Neural cell (in vitro differentiated cells): ENCODE results near the gene TRIO. TPM values are rescaled to one million over a fixed set of nuclear protein-coding genes. Genes with fewer than 3 reads are reported as not detected.

Experiments
- H2AFZ ChIP-seq: fragments of 200-600, 300-800 bp; sonication (generic), shearing (Covaris generic); 2 replicates; pipeline ENCODE4 v1.6.0; 2014; ENCODE audit warnings: low read depth, mild to moderate bottlenecking, antibody characterized with exemption, low read length, moderate library complexity
- H3F3A ChIP-seq: fragments of 200-600 bp; shearing (Covaris generic); 2 replicates; pipeline ENCODE4 v1.6.1; 2016; ENCODE audit warnings: mild to moderate bottlenecking, moderate library complexity, mixed read lengths, antibody characterized with exemption, low read length; ENCODE audit not compliant: insufficient read depth, poor library complexity, severe bottlenecking
- H3K27ac ChIP-seq: fragments of 200-600, 300-800 bp; sonication (generic), shearing (Covaris generic); 2 replicates; pipeline ENCODE4 v1.5.1; 2014; ENCODE audit warnings: mild to moderate bottlenecking, low read length, moderate library complexity
- H3K27me3 ChIP-seq: fragments of 300-800, 200-600 bp; sonication (generic), shearing (Covaris generic); 2 replicates; pipeline ENCODE4 v1.6.0; 2014; ENCODE audit warnings: mild to moderate bottlenecking, low read depth, low read length, moderate library complexity; ENCODE audit not compliant: insufficient read depth
- H3K36me3 ChIP-seq: fragments of 300-800, 200-600 bp; sonication (generic), shearing (Covaris generic); 2 replicates; pipeline ENCODE4 v1.5.1; 2014; ENCODE audit warnings: mild to moderate bottlenecking, antibody characterized with exemption, low read length, moderate library complexity; ENCODE audit not compliant: insufficient read depth
- H3K4me2 ChIP-seq: fragments of 300-800, 200-600 bp; sonication (generic), shearing (Covaris generic); 2 replicates; pipeline ENCODE4 v1.6.0; 2014; ENCODE audit warnings: mild to moderate bottlenecking, low read length
- H3K4me3 ChIP-seq: fragments of 300-800, 200-600 bp; sonication (generic), shearing (Covaris generic); 2 replicates; pipeline ENCODE4 v1.5.1; 2014; ENCODE audit warnings: mild to moderate bottlenecking, low read length, moderate library complexity
- H3K79me2 ChIP-seq: fragments of 200-600 bp; shearing (Covaris generic); replicated peaks from 2 replicates; pipeline ENCODE4 v1.6.0; 2014; ENCODE audit warnings: mild to moderate bottlenecking, low read length, moderate library complexity; ENCODE audit not compliant: insufficient read depth
- H3K9ac ChIP-seq: fragments of 300-800, 200-600 bp; sonication (generic), shearing (Covaris generic); 2 replicates; pipeline ENCODE4 v1.6.1; 2016; ENCODE audit warnings: mild to moderate bottlenecking, low read length, mixed read lengths
- H3K9me2 ChIP-seq: fragments of 200-600 bp; shearing (Covaris generic); 2 replicates; pipeline ENCODE4 v1.6.1; 2016; ENCODE audit warnings: mild to moderate bottlenecking, low read length, mixed read lengths; ENCODE audit not compliant: insufficient read depth
- H3K9me3 ChIP-seq: fragments of 200-600, 300-800 bp; sonication (generic), shearing (Covaris generic); 2 replicates; pipeline ENCODE4 v1.6.1; 2016; ENCODE audit warnings: mild to moderate bottlenecking, mixed run types, low read length, moderate library complexity, mixed read lengths
- H4K20me1 ChIP-seq: fragments of 200-600 bp; shearing (Covaris generic); 2 replicates; pipeline ENCODE4 v1.6.1; 2016; ENCODE audit warnings: mild to moderate bottlenecking, mixed run types; ENCODE audit not compliant: insufficient read depth
- CTCF ChIP-seq: fragments of 450-650 bp; IDR thresholded peaks from 2 replicates; pipeline ENCODE4 v1.5.1; 2014; ENCODE audit warnings: antibody characterized with exemption, mild to moderate bottlenecking, moderate library complexity; ENCODE audit not compliant: poor library complexity, severe bottlenecking
- EP300 ChIP-seq: fragments of 450-650 bp; conservative IDR thresholded peaks from 2 replicates; pipeline ENCODE4 v1.6.1; 2014; ENCODE audit warnings: antibody characterized with exemption, mild to moderate bottlenecking, moderate library complexity; ENCODE audit not compliant: poor library complexity, severe bottlenecking
- EZH2 ChIP-seq: fragments of 200-600, 300-800 bp; shearing (Covaris generic), sonication (generic); IDR thresholded peaks from 2 replicates; pipeline ENCODE4 v1.6.1; 2014; ENCODE audit warnings: antibody characterized with exemption, low read length, borderline replicate concordance, mild to moderate bottlenecking; ENCODE audit not compliant: insufficient read depth, poor library complexity, severe bottlenecking
- MXI1 ChIP-seq: fragments of 450-650 bp; conservative IDR thresholded peaks from 2 replicates; pipeline ENCODE4 v1.6.1; 2014; ENCODE audit warnings: antibody characterized with exemption, mild to moderate bottlenecking; ENCODE audit not compliant: poor library complexity, severe bottlenecking
- POLR2AphosphoS5 ChIP-seq: IDR thresholded peaks from 2 replicates; pipeline ENCODE4 v1.6.1; 2012
- RAD21 ChIP-seq: fragments of 450-650 bp; conservative IDR thresholded peaks from 2 replicates; pipeline ENCODE4 v1.6.1; 2014; ENCODE audit warnings: antibody characterized with exemption, mild to moderate bottlenecking, moderate library complexity
- SMC3 ChIP-seq: fragments of 450-650 bp; conservative IDR thresholded peaks from 2 replicates; pipeline ENCODE4 v1.6.1; 2014; ENCODE audit warnings: antibody characterized with exemption, mild to moderate bottlenecking, moderate library complexity; ENCODE audit not compliant: poor library complexity
- TAF1 ChIP-seq: IDR thresholded peaks from 2 replicates; pipeline ENCODE4 v1.6.1; 2012; ENCODE audit warnings: low read depth
- polyA plus RNA-seq: library from polyadenylated mRNA; depleted of rRNA; stranded (reverse); fragments of >200 nt; gene quantifications from 2 replicates; pipeline ENCODE4 v1.2.3, GENCODE V29; 2014
- TF ChIP-seq, protein P1 (sequence below): IDR thresholded peaks from 2 replicates; pipeline ENCODE4 v1.6.1; 2012; ENCODE audit warnings: borderline replicate concordance

The TRIO gene
- polyA plus RNA-seq, 1 donor from 2014 or later: 168 TPM

GRCh38 chr5:14504816-14505215 lies 361.7 kb downstream of the TRIO start:
- Histone ChIP-seq H3K79me2 (no peaks in the 10 kb centered on the region), H4K20me1 (no peaks in the 10 kb centered on the region), H2AFZ (no peak overlapping the region), H3K27ac (no peak overlapping the region), H3F3A (no peaks in the 10 kb centered on the region), H3K36me3 (peaks cover 12% of the 10 kb centered on the region), H3K4me3 (no peak overlapping the region), H3K9ac (no peak overlapping the region), H3K27me3 (no peaks in the 10 kb centered on the region), H3K4me2 (no peak overlapping the region), H3K9me2 (no peaks in the 10 kb centered on the region), H3K9me3 (no peaks in the 10 kb centered on the region)
- TF ChIP-seq SMC3 (no peak), CTCF (no peak), POLR2AphosphoS5 (no peak), TAF1 (no peak), RAD21 (no peak), EZH2 (no peak), EP300 (no peak), MXI1 (no peak)

- Histone ChIP-seq H3K79me2 (no peaks in the 10 kb centered on the region), H3K27me3 (no peaks in the 10 kb centered on the region), H3K9me2 (no peaks in the 10 kb centered on the region), H3K9ac (no peak overlapping the region), H3F3A (no peaks in the 10 kb centered on the region), H3K27ac (no peak overlapping the region), H2AFZ (no peak overlapping the region), H3K36me3 (peaks cover 12% of the 10 kb centered on the region), H3K4me2 (no peak overlapping the region), H3K9me3 (no peaks in the 10 kb centered on the region), H3K4me3 (no peak overlapping the region), H4K20me1 (no peaks in the 10 kb centered on the region)
- TF ChIP-seq RAD21 (no peak), SMC3 (no peak), MXI1 (no peak), POLR2AphosphoS5 (no peak), TAF1 (no peak), EP300 (no peak)
- TF ChIP-seq, protein P1, sequence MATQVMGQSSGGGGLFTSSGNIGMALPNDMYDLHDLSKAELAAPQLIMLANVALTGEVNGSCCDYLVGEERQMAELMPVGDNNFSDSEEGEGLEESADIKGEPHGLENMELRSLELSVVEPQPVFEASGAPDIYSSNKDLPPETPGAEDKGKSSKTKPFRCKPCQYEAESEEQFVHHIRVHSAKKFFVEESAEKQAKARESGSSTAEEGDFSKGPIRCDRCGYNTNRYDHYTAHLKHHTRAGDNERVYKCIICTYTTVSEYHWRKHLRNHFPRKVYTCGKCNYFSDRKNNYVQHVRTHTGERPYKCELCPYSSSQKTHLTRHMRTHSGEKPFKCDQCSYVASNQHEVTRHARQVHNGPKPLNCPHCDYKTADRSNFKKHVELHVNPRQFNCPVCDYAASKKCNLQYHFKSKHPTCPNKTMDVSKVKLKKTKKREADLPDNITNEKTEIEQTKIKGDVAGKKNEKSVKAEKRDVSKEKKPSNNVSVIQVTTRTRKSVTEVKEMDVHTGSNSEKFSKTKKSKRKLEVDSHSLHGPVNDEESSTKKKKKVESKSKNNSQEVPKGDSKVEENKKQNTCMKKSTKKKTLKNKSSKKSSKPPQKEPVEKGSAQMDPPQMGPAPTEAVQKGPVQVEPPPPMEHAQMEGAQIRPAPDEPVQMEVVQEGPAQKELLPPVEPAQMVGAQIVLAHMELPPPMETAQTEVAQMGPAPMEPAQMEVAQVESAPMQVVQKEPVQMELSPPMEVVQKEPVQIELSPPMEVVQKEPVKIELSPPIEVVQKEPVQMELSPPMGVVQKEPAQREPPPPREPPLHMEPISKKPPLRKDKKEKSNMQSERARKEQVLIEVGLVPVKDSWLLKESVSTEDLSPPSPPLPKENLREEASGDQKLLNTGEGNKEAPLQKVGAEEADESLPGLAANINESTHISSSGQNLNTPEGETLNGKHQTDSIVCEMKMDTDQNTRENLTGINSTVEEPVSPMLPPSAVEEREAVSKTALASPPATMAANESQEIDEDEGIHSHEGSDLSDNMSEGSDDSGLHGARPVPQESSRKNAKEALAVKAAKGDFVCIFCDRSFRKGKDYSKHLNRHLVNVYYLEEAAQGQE: no peak
These were observed 362.4 kb downstream of the TRIO start for GRCh38 chr5:14505310-14506139.
